GM12892 (cell line): ENCODE results near the gene MAP3K7. TPM values are rescaled to one million over a fixed set of nuclear protein-coding genes. Genes with fewer than 3 reads are reported as not detected.

Experiments used
- DNase-seq: peaks from one replicate; pipeline ENCODE4 v3.0.0; 2011; ENCODE audit not compliant: insufficient read length
- FAIRE-seq: peaks from 2 replicates; lab custom pipeline; 2011; peaks lifted over from hg19 to GRCh38; lab: Jason Lieb, UNC
- POLR2A ChIP-seq: IDR thresholded peaks from 2 replicates; pipeline ENCODE4 v1.6.1; 2011; ENCODE audit warnings: low read depth, low read length, control low read depth
- POLR2AphosphoS5 ChIP-seq: IDR thresholded peaks from 2 replicates; pipeline ENCODE4 v1.6.1; 2011; ENCODE audit warnings: low read depth, low read length, control low read depth
- TAF1 ChIP-seq: IDR thresholded peaks from 2 replicates; pipeline ENCODE4 v1.6.1; 2011; ENCODE audit warnings: low read depth, mild to moderate bottlenecking, control low read depth, low read length, borderline replicate concordance
- polyA plus RNA-seq: library from polyadenylated mRNA; unstranded; fragments of >200 nt; gene quantifications from one replicate; pipeline ENCODE4 v1.2.1, GENCODE V29; 2012; ENCODE audit warnings: missing spikeins, inconsistent platforms; ENCODE audit not compliant: missing spikeins

MAP3K7 gene
- 15.2 TPM for polyA plus RNA-seq

DNA sequence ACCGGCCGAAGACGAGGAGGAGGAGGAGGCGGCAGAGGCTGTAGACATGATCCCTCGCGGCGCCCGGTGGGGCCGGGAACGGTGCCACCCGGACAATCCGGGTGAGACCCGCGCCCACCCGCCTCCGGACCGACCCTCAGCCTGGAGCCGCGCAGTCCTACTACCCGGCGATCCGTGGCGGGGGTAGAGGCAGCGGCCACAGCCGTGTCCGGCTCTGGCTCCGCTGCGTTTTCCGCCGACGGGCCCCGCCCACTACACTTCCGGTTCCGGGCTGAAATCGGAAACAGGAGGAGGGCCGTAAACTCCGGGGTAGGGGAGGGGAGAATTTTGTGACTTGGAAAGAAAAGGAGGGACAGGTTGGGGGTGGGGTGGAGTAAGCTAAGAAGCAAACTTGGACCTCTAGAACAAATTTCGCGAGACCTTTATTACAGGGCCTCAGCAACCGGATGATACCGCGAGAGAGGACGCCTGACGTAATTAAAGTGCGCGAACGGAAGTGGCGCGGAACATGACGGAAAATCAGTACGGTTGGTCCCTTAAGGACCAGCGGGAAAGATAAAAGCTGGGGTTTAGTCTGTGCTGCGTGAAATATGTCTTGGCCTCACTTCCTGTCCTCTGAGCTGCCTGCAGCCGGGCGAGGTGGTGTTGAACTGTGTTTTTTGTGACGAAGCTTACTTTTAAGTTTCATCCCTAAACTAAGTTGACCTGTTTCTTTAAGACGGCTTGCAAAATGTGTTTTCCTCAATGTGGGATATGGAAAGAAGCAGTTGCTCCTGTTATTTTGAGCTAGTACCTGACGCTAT lies at the start of gene MAP3K7:
Gene MAP3K7, minus strand, starts transcription at position 237 of the 803 bp plus-strand sequence. Its CDS starts 189 bp downstream, at position 48.
- FAIRE-seq = peak; percentile 95
- DNase-seq = peak; percentile 46
- TF ChIP-seq POLR2AphosphoS5 (peak; percentile 81), TAF1 (peak; percentile 70), POLR2A (peak; percentile 85)

DNA sequence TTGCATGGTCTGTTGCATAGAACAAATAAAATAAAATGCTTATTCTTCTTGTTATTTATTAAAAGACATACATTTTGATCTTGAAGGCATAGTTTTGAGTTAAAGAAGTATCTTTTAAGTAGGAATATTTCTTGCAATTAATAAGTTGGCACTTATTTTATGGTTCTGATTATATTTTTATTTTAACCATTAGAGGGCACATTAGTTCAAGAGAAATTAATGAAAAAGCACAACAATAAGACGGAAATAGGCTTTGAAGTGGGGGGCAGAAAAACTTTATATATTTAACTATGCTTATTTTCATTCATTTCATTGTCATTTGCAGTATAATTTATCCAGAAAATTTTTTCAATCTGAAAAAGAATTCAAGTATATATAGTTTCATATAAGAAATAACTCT lies 44.2 kb upstream of the MAP3K7 start:
- FAIRE-seq = no peak
- no peak for DNase-seq
- TF ChIP-seq TAF1 = no peak
- no peak for TF ChIP-seq POLR2A
- no peak for TF ChIP-seq POLR2AphosphoS5

DNA sequence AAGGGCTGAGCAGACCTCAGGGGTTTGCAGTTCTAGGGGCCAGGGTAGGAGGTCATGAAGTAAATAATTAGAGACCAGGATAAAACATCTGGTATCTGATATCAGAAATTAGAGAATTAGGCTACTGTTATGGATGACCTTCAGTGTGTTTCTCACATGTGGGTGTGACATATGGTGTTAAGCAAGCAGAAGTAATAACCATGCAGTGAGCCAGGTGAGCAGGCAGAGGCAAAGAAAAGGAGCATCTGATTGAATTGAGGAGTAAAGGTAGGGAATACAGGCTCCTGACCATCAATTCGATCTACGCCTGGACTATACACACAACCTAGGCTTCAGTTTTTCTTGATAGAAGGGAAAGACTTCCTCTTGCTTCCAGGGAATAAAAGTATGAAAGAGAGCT lies 34.7 kb upstream of the MAP3K7 start:
- DNase-seq = no peak
- no peak for TF ChIP-seq POLR2AphosphoS5
- no peak for TF ChIP-seq POLR2A
- no peak for FAIRE-seq

DNA sequence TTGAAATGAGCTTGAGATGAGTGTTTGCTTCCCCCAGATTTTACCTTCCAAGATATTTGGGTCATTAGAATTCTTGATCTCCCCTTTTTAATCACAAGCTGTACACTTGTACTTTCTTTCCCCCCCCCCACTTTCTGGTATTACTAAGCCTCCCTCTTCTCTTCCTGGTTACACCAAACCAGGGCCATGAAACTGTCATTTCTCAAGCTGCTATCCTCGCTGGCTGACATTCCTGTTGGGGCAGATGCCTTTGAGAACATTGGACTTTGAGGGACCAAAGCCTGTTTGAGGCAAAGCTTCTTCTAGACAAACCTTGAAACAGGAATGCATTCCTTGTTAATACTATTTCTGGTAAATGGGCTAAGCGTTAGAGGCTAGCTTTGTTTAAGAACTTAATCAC lies 32.3 kb upstream of the MAP3K7 start:
- no peak for TF ChIP-seq TAF1
- TF ChIP-seq POLR2A = no peak
- TF ChIP-seq POLR2AphosphoS5 = no peak
- FAIRE-seq (no peak), DNase-seq (no peak)

DNA sequence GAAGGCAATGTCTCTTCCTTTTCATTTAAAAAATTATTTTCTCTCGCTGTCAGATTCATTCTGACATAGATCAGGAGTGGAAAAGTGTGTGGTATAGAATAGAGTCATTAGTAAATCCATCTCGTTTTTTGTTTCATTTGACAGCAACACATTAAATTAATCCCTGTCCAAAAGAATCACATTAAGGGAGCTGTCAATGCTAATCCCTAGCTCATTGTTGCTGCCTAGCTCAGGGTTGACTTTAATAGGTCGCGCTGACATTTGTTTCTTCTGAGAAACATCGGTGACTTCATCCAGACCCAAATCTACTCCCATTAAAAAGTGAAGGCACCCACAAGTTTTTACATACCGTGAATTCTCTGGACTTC lies 25.4 kb upstream of the MAP3K7 start:
- no peak for TF ChIP-seq POLR2A
- no peak for DNase-seq
- no peak for FAIRE-seq

DNA sequence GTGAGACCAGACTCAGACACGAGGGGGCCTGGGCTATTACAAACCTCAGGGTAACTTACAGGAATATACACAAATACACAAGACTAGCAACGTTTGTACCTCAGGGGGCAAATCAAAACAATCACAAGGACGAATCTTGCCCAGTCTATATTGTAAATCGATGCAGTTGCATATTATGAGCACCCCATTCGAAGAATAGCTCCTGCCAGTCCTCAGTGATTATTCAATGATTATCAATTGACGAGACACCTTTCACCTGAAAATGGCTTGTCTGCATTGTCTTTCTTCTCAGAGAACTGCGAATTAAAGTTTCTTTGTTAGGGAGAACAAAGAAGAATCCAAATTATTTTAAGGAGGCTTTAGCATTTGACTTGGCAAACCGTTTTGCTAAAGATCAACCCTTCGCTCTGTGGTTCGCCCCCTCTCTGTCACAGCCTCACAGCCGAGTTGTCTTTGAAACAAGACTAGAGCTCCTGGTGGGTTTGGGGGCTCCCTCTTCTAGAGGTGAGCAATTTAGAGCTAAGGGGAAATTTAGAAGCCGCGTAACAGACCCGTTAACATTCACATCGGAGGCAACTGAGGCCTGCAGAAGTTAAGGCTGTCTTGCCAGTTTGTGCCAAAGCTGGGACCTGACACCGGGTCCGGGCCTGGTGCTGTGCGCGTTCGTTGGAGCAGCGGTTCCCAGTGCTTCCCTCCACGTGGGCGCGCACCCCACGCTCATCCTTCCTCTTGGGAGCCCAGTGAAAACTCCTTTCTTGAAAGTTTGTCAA lies 24.9 kb upstream of the MAP3K7 start:
- TF ChIP-seq POLR2AphosphoS5 = no peak
- TF ChIP-seq TAF1 = no peak
- TF ChIP-seq POLR2A = no peak
- DNase-seq (no peak), FAIRE-seq (no peak)

DNA sequence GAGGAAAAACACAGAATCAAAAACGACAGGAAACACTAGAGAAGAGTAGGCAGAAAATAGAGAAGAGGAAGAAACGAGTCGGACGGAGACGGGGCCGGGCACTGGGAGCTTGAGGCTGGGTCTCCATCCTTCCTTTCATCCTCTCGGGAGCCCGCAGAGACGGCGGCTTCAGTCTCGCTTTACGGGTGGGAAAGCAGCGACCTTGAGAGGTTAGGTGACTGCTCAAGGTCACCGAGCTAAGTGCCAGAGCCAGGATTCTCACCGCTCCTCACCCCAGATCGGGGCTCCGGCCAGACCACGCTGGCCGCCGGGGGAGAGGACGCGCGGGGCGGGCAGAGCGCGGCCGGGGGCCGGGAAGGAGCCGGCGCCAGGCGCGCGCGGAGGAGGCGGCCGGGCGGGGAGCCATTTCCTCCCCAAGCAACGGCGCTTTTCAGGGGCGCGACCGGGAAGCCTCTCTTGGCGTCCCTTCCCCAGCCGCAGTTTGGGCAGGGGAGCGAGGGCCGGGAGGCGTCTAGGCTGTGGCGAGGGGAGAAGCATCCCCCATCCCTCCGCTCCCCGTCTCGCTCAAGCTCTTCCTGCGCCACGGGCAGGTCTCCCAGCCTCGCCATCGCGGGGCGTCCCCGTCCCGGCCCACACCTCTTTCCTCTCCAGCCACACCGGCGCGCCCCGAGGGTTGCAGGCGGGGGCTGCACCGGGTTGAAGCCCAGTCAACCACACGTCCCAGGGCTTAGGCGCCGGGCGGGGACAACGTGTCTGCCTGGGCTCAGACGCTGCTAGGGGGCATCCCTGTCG lies 24.1 kb upstream of the MAP3K7 start:
- TF ChIP-seq TAF1 (no peak), POLR2A (no peak), POLR2AphosphoS5 (no peak)
- FAIRE-seq (peak; percentile 79), DNase-seq (peak; percentile 35)

DNA sequence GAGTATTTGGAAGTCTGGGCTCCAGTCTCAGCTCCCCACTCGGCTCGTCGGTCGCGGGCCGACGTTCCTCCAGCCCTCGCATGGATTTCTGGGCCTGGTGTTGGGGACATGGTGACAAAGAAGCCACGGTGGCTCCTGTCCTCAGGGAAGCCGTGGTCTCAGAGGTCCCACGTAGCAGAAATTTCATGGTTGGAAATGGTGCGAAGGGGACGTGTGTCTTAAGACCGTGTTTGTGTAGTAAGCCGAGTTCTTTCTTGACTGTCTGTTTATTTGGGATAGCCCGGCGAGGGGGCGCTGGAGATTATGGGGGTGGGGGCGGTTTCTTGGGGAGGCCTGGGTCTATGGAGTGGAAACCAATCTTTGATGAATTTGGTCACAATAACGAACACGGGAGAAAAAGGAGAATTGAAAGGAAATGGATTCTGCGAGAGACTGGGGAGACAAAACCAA lies 23.5 kb upstream of the MAP3K7 start:
- FAIRE-seq = no peak
- TF ChIP-seq TAF1 (no peak), POLR2A (no peak), POLR2AphosphoS5 (no peak)
- no peak for DNase-seq

DNA sequence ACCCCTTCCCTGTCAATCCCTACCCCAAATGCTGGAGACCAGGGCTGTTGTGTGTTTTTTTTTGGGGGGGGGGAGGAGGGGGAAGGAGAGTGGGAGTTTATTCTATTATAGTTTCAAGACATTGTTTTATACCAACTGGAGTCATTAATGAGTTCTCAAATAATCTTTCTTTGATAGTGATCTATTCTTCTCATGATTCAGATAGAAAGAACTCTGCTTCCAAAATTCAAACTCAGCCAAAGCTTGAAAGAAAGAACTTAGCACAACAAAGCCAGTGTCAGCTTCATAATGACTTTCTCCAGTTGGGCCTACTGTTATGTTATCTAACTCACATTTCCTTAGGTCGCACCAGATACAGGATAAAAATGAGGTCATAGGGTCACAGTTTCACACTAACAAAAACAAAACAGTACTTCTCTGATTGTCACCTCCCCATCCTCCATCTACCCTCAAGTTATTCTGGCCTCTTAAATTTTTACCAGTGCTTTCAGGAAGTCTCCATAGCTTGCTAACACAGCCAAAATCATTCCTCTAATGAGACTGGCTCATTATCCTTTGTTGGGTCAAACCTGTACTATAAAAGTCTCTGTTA lies 19.0 kb upstream of the MAP3K7 start:
- no peak for FAIRE-seq
- DNase-seq = no peak
- TF ChIP-seq TAF1 (no peak), POLR2A (no peak), POLR2AphosphoS5 (no peak)

DNA sequence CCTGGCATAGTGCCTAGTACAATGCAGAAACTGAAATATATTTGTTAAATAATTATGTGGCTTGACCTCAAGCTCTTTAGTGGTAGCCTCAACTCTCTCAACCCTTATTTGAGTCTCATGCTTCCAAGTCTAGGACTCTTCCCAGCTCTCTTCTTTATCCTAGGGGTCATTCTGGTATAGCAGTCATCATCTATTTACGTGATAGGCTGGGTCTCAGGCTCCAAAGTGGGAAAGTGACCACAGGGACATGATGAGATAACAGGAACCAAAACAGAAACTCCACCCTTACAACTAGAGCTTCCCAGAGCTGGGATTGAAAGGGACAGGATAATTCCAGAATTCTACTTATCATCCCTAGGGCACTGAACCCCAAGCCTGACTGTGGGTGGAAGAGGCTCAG lies 17.7 kb upstream of the MAP3K7 start:
- TF ChIP-seq POLR2A = no peak
- TF ChIP-seq TAF1 = no peak
- no peak for TF ChIP-seq POLR2AphosphoS5
- DNase-seq = no peak
- FAIRE-seq = no peak

DNA sequence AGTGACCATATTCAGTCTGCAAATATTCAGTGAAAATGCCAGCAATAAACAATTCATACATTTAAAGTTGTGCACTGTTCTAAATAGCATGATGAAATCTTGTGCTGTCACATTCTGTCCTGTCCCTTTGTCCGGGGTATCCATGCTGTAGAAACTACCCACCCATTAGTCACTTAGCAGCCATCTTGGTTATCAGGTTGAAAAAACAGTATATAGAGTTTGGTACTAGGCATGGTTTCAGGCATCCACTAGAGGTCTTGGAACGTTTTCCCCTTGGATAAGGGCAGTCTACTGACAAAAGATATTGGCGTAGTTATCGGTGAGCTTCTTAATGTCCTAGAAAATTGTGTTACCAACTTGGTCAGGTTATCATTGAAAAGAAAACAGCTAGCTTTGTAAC lies 12.3 kb upstream of the MAP3K7 start:
- DNase-seq = no peak
- no peak for FAIRE-seq
- TF ChIP-seq POLR2AphosphoS5 (no peak), TAF1 (no peak), POLR2A (no peak)
